Caco-2 (cell line): Measurements from ENCODE around the gene AP1S3. TPM values are rescaled to one million over a fixed set of nuclear protein-coding genes. Genes with fewer than 3 reads are reported as not detected.

Experiments
- BruUV-seq: library from RNA; stranded (reverse); fragments of 400-500 nt; replicated peaks from 2 replicates; lab custom pipeline; 2021; lab: Mats Ljungman, UMichigan
- CTCF ChIA-PET: fragments of 300-600 bp; sonication (Branson Sonifier 250); formaldehyde crosslinking; loops from one replicate; lab custom pipeline; 2022; ENCODE audit warnings: antibody characterized with exemption; lab: Charles Lee
- POLR2A ChIA-PET: fragments of 300-600 bp; sonication (Branson Sonifier 250); formaldehyde crosslinking; loops from one replicate; lab custom pipeline; 2022; ENCODE audit warnings: antibody characterized with exemption; lab: Charles Lee
- DNase-seq, 2 experiments: peaks; one replicate each; pipeline versions ENCODE4 v3.0.0 to v3.0.0-alpha.2; 2020 to 2022
- H3K27me3 ChIP-seq: replicated peaks from 2 replicates; pipeline ENCODE4 v1.6.0; 2011; ENCODE audit warnings: low read length; ENCODE audit not compliant: control insufficient read depth, insufficient read depth
- H3K36me3 ChIP-seq: 2 replicates; pipeline ENCODE4 v1.5.1; 2011; ENCODE audit warnings: low read length; ENCODE audit not compliant: control insufficient read depth, insufficient read depth
- H3K4me1 ChIP-seq: fragments of 250-450 bp; sonication (Bioruptor Pico); 2 replicates; pipeline ENCODE4 v1.5.1; 2020; ENCODE audit warnings: mild to moderate bottlenecking
- H3K4me3 ChIP-seq: 2 replicates; pipeline ENCODE4 v1.5.1; 2011; ENCODE audit warnings: low read depth, mild to moderate bottlenecking, control low read depth, low read length
- H3K9me3 ChIP-seq: fragments of 250-450 bp; sonication (Bioruptor Pico); 2 replicates; pipeline ENCODE4 v1.5.1; 2020; ENCODE audit warnings: mild to moderate bottlenecking, moderate library complexity
- H3K27ac Mint-ChIP-seq: one replicate; pipeline ENCODE4 v1.8.0; 2022; ENCODE audit warnings: mixed read lengths; ENCODE audit not compliant: unreplicated experiment
- H3K27me3 Mint-ChIP-seq: one replicate; pipeline ENCODE4 v1.8.0; 2022; ENCODE audit warnings: mixed read lengths; ENCODE audit not compliant: insufficient read depth, unreplicated experiment
- H3K36me3 Mint-ChIP-seq: one replicate; pipeline ENCODE4 v1.8.0; 2022; ENCODE audit warnings: mild to moderate bottlenecking, mixed read lengths; ENCODE audit not compliant: insufficient read depth, unreplicated experiment
- H3K4me1 Mint-ChIP-seq: one replicate; pipeline ENCODE4 v1.8.0; 2022; ENCODE audit warnings: low read depth, mixed read lengths; ENCODE audit not compliant: unreplicated experiment
- H3K4me3 Mint-ChIP-seq: one replicate; pipeline ENCODE4 v1.8.0; 2022; ENCODE audit warnings: mild to moderate bottlenecking, moderate library complexity, mixed read lengths; ENCODE audit not compliant: unreplicated experiment
- H3K9me3 Mint-ChIP-seq: one replicate; pipeline ENCODE4 v1.8.0; 2022; ENCODE audit warnings: mixed read lengths; ENCODE audit not compliant: unreplicated experiment
- intact Hi-C: fragments of 100-400 bp; cut with micrococcal nuclease; formaldehyde crosslinking; loops from one replicate; pipeline ENCODE4 v1.10.0; 2022; ENCODE audit not compliant: unreplicated experiment
- total RNA-seq: library from RNA; stranded (reverse); gene quantifications from 2 replicates; pipeline ENCODE4 v1.2.3, GENCODE V29; 2022
- TF ChIP-seq, protein P1 (sequence below), 2 experiments: fragments of 200-600 bp in 1 of 2; IDR thresholded peaks; 1 replicate in 1 of 2; 2 replicates in 1 of 2; pipeline versions ENCODE4 v1.5.1 to v1.8.0; 2011 to 2022; ENCODE audit warnings: antibody characterized with exemption in 1 of 2, control low read depth in 1 of 2, inconsistent platforms in 1 of 2, low read depth in 1 of 2, low read length in 1 of 2, mild to moderate bottlenecking in 1 of 2, moderate library complexity in 1 of 2; ENCODE audit not compliant: insufficient read depth in 1 of 2, severe bottlenecking in 1 of 2, unreplicated experiment in 1 of 2

The AP1S3 gene
- total RNA-seq, 1 experiment from 2014 or later: 180 TPM

- BruUV-seq: no TSS peak
- Histone ChIP-seq H3K4me1 (peaks cover 5% of the 10 kb centered on the region; the same call in 1 of the 2 replicates), H3K9me3 (0 out of 2 replicates have a peak, but pooled peaks cover 3% of the 10 kb centered on the region), H3K27me3 (no peaks in the 10 kb centered on the region), H3K36me3 (no peaks in the 10 kb centered on the region), H3K4me3 (no peak overlapping the region)
- H3K4me3 Mint-ChIP-seq: no peak overlapping the region
- intact Hi-C loops: no loop called here
- H3K9me3 Mint-ChIP-seq: peaks cover 16% of the 10 kb centered on the region
- TF ChIP-seq, protein P1, sequence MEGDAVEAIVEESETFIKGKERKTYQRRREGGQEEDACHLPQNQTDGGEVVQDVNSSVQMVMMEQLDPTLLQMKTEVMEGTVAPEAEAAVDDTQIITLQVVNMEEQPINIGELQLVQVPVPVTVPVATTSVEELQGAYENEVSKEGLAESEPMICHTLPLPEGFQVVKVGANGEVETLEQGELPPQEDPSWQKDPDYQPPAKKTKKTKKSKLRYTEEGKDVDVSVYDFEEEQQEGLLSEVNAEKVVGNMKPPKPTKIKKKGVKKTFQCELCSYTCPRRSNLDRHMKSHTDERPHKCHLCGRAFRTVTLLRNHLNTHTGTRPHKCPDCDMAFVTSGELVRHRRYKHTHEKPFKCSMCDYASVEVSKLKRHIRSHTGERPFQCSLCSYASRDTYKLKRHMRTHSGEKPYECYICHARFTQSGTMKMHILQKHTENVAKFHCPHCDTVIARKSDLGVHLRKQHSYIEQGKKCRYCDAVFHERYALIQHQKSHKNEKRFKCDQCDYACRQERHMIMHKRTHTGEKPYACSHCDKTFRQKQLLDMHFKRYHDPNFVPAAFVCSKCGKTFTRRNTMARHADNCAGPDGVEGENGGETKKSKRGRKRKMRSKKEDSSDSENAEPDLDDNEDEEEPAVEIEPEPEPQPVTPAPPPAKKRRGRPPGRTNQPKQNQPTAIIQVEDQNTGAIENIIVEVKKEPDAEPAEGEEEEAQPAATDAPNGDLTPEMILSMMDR (IDR thresholded peaks at IDR 0.05; ENCODE audit: insufficient read depth in 1 of 2, low read depth in 1 of 2, low read length in 1 of 2, severe bottlenecking in 1 of 2, unreplicated experiment in 1 of 2): no peak
- H3K36me3 Mint-ChIP-seq: no peaks in the 10 kb centered on the region
- H3K27ac Mint-ChIP-seq: no peak overlapping the region
- H3K4me1 Mint-ChIP-seq: no peaks in the 10 kb centered on the region
- H3K27me3 Mint-ChIP-seq: no peaks in the 10 kb centered on the region
- ChIA-PET POLR2A (no interaction called here), CTCF (no interaction called here)
- no peak for DNase-seq
These were observed 102.2 kb downstream of the AP1S3 start for GRCh38 chr2:223735035-223735640.

- no TSS peak for BruUV-seq
- POLR2A ChIA-PET: interaction anchor here (0.6 kb wide), 2 partner anchors 44 to 790 kb away, joined by 4 to 13 read pairs; no protein-coding TSS in a partner anchor
These were observed 103.0 kb downstream of the AP1S3 start for GRCh38 chr2:223734346-223734745.

DNA sequence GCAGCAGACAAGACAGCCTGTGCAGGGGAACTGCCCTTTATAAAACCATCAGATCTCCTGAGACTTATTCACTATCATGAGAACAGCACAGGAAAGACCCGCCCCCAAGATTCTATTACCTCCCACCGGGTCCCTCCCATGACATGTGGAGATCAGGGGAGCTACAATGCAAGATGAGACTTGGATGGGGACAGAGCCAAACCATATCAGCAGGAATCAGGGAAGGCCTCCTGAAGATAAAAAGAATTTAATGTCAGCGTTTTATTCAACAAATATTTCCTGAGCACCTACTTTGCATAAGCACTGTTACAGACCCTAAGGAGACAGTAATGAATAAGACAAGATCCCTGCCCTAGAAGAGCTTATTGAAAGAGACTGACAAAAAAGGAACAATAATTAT is 105.0 kb downstream of the AP1S3 start:
- no peak overlapping the region for H3K27ac Mint-ChIP-seq
- CTCF ChIA-PET: no interaction called here

More at GRCh38 chr2:223734346-223734745, 103.0 kb downstream of the AP1S3 start:
- Histone ChIP-seq H3K27me3 (no peaks in the 10 kb centered on the region), H3K4me1 (peaks cover 5% of the 10 kb centered on the region; the same call in 1 of the 2 replicates), H3K36me3 (no peaks in the 10 kb centered on the region), H3K9me3 (0 out of 2 replicates have a peak, but pooled peaks cover 3% of the 10 kb centered on the region), H3K4me3 (no peak overlapping the region)
- H3K4me3 Mint-ChIP-seq: no peak overlapping the region
- CTCF ChIA-PET: interaction anchor here (0.6 kb wide), 1 partner anchor 10 kb away, joined by 4 read pairs; no protein-coding TSS in a partner anchor
- H3K27ac Mint-ChIP-seq: no peak overlapping the region
- H3K27me3 Mint-ChIP-seq: no peaks in the 10 kb centered on the region
- DNase-seq: no peak
- TF ChIP-seq, protein P1 (IDR thresholded peaks at IDR 0.05; ENCODE audit: insufficient read depth in 1 of 2, low read depth in 1 of 2, low read length in 1 of 2, severe bottlenecking in 1 of 2, unreplicated experiment in 1 of 2): no peak
- H3K4me1 Mint-ChIP-seq: no peaks in the 10 kb centered on the region
- no peaks in the 10 kb centered on the region for H3K36me3 Mint-ChIP-seq
- peaks cover 16% of the 10 kb centered on the region for H3K9me3 Mint-ChIP-seq
- intact Hi-C loops: no loop called here

More for the DNA sequence above, 105.0 kb downstream of the AP1S3 start:
- DNase-seq: no peak
- H3K9me3 ChIP-seq: 0 out of 2 replicates have a peak, but pooled peaks cover 3% of the 10 kb centered on the region
- no peaks in the 10 kb centered on the region for H3K27me3 ChIP-seq
- POLR2A ChIA-PET: no interaction called here
- Mint-ChIP-seq H3K4me1 (peaks cover 6% of the 10 kb centered on the region), H3K9me3 (peaks cover 16% of the 10 kb centered on the region), H3K27me3 (no peaks in the 10 kb centered on the region), H3K4me3 (no peak overlapping the region), H3K36me3 (peaks cover 4% of the 10 kb centered on the region)
- no peaks in the 10 kb centered on the region for H3K36me3 ChIP-seq
- TF ChIP-seq, protein P1 (IDR thresholded peaks at IDR 0.05; ENCODE audit: insufficient read depth in 1 of 2, low read depth in 1 of 2, low read length in 1 of 2, severe bottlenecking in 1 of 2, unreplicated experiment in 1 of 2): no peak
- no TSS peak for BruUV-seq
- H3K4me1 ChIP-seq: peaks cover 9% of the 10 kb centered on the region
- intact Hi-C loops: no loop called here
- H3K4me3 ChIP-seq: no peak overlapping the region
